Bronchial epithelial cell (primary cell): ENCODE data around the gene TMEM178B. TPM values are rescaled to one million over a fixed set of nuclear protein-coding genes. Genes with fewer than 3 reads are reported as not detected.
A peak's percentile ranks its signal among the peaks of the same experiment; 100 is the strongest.

ENCODE experiments used
- DNase-seq: peaks from one replicate; pipeline ENCODE4 v3.0.0-alpha.2; 2010; ENCODE audit warnings: low read depth
- FAIRE-seq: peaks from 2 replicates; lab custom pipeline; 2011; peaks lifted over from hg19 to GRCh38; lab: Jason Lieb, UNC
- H3K27me3 ChIP-seq: 2 replicates; pipeline ENCODE4 v1.5.1; 2011; ENCODE audit warnings: low read length; ENCODE audit not compliant: control insufficient read depth, insufficient read depth
- H3K36me3 ChIP-seq: 2 replicates; pipeline ENCODE4 v1.5.1; 2011; ENCODE audit warnings: low read length; ENCODE audit not compliant: control insufficient read depth, insufficient read depth
- H3K4me3 ChIP-seq: 2 replicates; pipeline ENCODE4 v1.5.1; 2011; ENCODE audit warnings: mild to moderate bottlenecking, low read depth, low read length, control low read depth
- CTCF ChIP-seq: IDR thresholded peaks from 2 replicates; pipeline ENCODE4 v1.5.1; 2011; ENCODE audit warnings: mild to moderate bottlenecking, moderate library complexity, low read length, control low read depth, inconsistent platforms; ENCODE audit not compliant: insufficient read depth, severe bottlenecking
- total RNA-seq: library from RNA; depleted of rRNA; stranded (reverse); fragments of >200 nt; gene quantifications from 2 replicates; pipeline ENCODE4 v1.2.1, GENCODE V29; 2014

The TMEM178B gene
- total RNA-seq, 1 donor from 2014 or later = under 0.01 TPM

GRCh38 chr7:141039376-141039775 lies 34.5 kb upstream of the TMEM178B start:
- Histone ChIP-seq H3K4me3 (no peak overlapping the region), H3K27me3 (no peaks in the 10 kb centered on the region), H3K36me3 (no peaks in the 10 kb centered on the region)
- FAIRE-seq (no peak), DNase-seq (no peak)
- TF ChIP-seq CTCF = no peak

- FAIRE-seq (no peak), DNase-seq (peak; percentile 30)
- Histone ChIP-seq H3K4me3 (no peak overlapping the region), H3K27me3 (no peaks in the 10 kb centered on the region), H3K36me3 (no peaks in the 10 kb centered on the region)
- TF ChIP-seq CTCF = no peak
Measured at GRCh38 chr7:141042222-141043193, 31.4 kb upstream of the TMEM178B start.

GRCh38 chr7:141043616-141044015 lies 30.2 kb upstream of the TMEM178B start:
- FAIRE-seq = no peak
- no peak for TF ChIP-seq CTCF
- H3K36me3 ChIP-seq = no peaks in the 10 kb centered on the region

GRCh38 chr7:141045126-141045841 lies 28.6 kb upstream of the TMEM178B start:
- no peak for FAIRE-seq
- Histone ChIP-seq H3K27me3 (no peaks in the 10 kb centered on the region), H3K4me3 (no peak overlapping the region), H3K36me3 (no peaks in the 10 kb centered on the region)
- DNase-seq = no peak
- TF ChIP-seq CTCF = no peak

More at GRCh38 chr7:141043616-141044015, 30.2 kb upstream of the TMEM178B start:
- Histone ChIP-seq H3K4me3 (no peak overlapping the region), H3K27me3 (no peaks in the 10 kb centered on the region)
- no peak for DNase-seq

GRCh38 chr7:141045842-141046620 lies 27.8 kb upstream of the TMEM178B start:
- DNase-seq (no peak), FAIRE-seq (no peak)
- TF ChIP-seq CTCF = no peak
- Histone ChIP-seq H3K27me3 (no peaks in the 10 kb centered on the region), H3K36me3 (no peaks in the 10 kb centered on the region), H3K4me3 (no peak overlapping the region)
